Renal cortex interstitium (tissue), 11 donors: ENCODE data around the gene IRF8. TPM values are rescaled to one million over a fixed set of nuclear protein-coding genes. Genes with fewer than 3 reads are reported as not detected.
A peak's percentile ranks its signal among the peaks of the same experiment; 100 is the strongest.
"Not testable (repeated sequence)": the region's sequence is repeated elsewhere in the genome, so short reads cannot be mapped to it uniquely, and the experiment has no call there.

Experiments used
- DNase-seq, 11 donors: peaks; one replicate each; pipeline ENCODE4 v3.0.0-alpha.2; 2013; ENCODE audit warnings: low read depth in 9 of 11, low spot score in 4 of 11; ENCODE audit errors: extremely low read depth in 1 of 11
- polyA plus RNA-seq, 3 donors: library from polyadenylated mRNA; unstranded; fragments of 120-200 nt; gene quantifications; one replicate each; pipeline ENCODE4 v1.2.1, GENCODE V29; 2013; ENCODE audit not compliant: insufficient read length in 3 of 3

Gene IRF8
- polyA plus RNA-seq, 3 donors: 3.3 to 6.5 (median 5.8) TPM

DNA sequence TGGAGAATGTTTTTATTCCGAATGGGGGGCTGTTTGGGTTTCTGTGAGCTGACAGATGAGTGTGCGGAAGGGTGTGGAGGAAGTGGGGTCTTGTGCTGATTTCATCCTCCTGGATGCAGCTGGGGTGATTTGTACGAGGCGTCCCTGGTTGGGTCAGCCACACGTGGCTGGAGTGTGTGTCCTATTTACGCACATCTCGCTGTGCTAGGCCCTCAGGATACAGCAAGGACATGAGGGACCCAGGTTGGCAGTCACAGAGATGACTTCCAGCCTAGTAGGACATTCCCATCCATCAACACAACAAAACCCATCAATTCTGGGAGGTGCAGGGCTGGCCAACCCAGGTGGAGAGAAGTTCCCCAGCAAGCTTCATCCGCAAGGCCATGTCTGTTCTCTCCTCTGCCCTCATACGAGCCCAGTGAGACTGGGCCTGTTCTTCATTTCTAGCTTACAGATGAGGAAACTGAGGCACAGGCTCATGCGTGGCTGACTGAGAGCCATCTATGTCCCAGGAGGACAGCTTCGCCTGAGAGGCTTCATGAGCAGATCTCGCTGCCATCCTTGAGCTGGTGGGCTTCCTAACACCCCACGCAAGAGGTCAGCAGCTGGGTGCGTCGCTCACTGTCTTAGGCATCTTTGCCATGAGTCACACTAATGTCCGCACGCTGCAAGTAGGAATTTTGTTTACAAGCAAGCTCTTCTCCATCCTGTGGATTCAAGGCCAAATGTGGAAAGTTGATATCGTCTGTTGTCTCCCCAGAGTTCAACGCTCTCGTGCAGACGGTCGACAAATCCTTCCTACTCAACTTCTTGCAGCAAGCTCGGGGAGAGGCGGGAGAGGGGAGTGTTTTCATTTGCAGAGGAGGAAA lies 24.4 kb downstream of the IRF8 start:
- no peak for DNase-seq

DNA sequence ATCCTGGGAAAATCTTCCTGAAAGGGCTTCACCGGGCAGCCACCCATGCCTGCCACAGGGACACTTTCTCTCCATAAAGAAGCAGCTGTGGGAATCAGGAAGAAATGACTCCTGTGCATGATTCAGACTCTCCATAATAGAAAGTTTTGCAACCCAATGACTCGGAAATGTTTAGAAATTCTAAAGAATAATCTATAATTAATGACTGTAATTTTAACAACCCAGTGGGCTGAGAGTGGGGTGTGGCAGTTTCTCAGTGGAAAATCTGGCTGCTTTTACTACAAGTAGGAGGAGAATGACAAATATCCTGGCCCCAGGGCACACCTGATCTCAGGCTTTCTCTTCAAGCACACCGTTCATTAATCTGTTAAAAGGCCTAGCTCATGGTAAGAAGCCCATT lies 25.7 kb downstream of the IRF8 start:
- no peak for DNase-seq

GRCh38 chr16:85926370-85926769 lies 27.4 kb downstream of the IRF8 start:
- no peak for DNase-seq

DNA sequence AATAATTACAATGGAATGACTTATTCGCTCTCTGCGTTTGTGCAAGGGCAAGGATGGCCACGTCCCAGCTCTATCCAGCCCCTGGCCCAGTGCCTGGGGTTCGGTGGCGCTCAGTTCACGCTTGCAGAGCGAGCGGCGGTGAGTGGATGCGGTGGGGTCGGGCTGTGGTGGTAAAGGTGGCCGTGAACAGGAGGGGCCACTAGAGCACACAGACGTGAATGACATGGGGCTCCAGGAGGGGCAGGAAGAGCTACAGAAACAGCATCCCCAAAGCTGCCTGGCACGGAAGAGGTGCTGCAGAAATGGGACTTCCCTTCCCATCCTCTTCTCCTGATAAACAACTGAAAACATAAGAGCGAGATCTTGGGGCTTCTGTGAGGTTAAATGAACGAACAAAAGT lies 28.4 kb downstream of the IRF8 start:
- DNase-seq: no peak

DNA sequence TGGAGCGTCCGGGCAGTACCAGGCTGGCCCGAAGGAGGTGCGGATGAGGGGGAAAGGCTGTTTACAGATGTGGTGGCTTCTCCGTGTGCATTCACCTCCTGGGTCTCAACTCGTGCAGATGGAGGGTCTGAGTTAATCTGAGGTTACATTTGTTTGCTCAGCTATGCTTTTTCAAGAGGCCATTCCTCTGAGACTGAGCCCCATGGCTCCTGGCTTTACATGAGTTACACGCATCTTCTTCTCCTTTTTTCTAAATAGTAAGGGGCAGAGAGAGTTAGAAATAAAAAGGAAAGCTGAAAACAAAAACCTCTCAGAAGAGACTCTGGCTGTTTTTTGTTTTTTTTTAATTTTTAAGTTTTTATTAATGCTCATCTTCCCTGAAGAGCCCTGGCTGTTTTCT lies 29.0 kb downstream of the IRF8 start:
- no peak for DNase-seq

DNA sequence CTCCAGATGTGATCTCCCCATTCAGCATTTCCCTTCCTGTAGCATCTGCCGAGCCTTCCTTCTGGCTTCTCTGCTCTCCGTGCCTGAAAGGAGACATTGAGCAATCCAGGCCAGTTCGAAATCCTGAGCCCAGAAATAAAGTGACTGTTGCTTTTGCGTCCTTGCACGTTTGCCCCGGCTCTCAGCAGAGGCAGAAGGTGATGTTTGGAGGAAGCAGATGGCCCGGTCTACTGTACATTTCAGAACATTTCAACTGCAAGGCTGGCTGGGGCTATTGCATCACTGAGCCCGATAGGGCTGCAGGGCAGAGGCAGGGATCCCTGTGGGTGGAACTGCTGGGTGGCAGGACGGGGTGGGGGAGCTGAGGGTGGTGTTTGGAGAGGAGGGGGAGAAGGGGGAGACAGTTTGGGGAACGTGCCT lies 29.4 kb downstream of the IRF8 start:
- peak in 1 of 11 donors; percentile 33 for DNase-seq

DNA sequence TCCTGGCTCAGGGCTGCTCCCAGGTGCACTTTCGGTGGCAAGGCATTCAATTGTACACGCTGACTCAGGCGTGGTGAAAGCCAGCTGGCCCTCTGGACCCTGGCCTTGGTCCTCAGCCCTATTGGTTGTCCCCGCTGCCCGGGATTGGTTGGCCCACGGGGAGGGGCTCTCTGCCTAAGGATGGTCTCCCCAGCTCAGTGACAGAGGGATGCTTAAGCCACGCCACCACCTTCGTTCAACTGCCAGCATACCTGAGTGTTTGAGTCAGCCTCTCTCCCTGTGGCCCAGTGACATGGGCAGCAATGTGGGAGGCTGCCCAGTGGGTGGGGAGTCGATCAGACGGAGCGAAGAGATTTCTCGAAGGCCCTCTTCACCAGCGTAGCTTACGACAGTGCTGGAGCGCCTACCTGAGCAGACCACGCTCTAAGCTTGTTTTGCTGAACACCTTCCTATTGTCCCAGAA lies 30.3 kb downstream of the IRF8 start:
- no peak for DNase-seq

- DNase-seq: no peak
Observed at GRCh38 chr16:85930301-85930700, 31.3 kb downstream of the IRF8 start.

- DNase-seq: no peak
Observed at GRCh38 chr16:85931596-85932402, 32.8 kb downstream of the IRF8 start.

DNA sequence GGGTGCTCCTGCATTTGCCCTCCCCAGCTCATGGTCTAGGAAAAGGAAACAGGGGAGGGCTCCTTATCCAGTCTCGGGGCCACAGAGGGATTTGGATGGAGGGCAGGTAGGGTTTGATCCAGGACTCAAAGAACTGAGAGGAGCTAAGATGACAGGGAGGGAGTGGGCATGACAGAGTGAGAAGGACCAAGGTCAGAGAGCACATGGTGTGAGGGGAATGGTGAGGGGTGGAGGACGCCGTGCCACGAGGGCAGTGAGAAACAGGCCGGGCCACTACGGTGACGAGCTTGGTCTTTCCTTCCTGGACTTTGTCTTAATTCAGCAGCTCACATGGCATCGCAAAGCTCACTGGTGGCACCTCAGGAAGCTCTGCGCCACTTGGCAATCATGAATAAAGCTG lies 35.2 kb downstream of the IRF8 start:
- no peak for DNase-seq

DNA sequence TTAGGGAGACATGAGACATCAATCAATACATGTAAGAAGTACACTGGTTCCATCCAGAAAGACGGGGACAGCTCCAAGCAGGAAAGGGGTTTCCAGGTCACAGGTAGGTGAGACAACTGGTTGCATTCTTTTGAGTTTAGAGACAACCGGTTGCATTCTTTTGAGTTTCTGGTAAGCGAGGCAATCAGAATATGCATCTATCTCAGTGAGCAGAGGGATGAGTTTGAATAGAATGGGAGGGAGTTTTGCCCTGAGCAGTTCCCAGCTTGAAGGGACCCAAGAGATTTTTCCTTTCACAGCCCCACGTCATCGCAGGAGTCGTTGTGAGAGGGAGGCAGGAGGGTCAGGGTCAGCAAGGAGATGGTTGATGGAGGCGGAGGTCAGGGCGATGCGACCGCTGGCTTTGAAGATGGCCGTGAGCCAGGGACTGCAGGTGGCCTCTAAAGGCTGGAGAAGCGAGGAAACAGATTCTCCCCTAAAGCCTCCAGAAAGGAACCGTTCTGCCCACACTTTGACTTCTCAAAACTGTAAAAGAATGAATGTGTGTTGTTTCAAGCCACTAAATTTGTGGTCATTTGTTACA lies 36.5 kb downstream of the IRF8 start:
- DNase-seq: no peak

DNA sequence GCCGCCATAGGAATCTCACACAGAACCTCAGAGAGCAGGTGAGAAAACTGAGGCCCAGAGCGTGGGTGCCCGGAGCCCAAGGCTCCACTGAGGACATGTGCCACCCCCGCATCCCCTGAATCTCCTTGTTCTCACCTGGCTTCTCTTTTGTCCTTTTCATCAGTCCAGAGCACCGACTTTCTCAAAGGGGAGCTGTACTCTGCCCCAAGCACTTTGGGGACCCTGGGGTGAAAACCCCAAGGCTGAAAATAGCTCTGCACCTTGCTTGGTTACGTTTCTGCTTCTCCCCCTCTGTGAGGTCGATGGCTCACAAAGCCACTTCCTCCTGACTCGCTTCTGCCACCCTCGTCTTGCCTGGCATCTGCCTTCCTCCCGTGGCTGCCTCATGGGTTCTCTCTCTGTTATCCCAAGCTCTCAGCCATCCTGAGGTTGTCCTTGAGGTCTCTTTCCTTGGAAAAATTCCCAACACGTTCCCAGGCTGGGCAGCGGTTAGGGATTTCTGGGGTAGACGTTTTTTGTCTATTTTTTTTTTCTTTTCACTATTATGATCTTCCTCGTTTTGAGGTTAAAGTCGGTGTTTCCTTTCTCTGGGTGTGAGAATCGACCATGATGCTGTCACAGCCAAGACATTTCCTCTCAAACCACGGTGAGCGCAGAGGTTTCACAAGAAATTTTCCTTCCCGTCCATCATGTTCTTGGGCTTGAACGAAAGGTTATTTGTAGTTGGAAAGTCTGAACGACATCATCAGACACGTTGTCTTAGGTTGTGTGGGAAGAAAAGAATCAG lies 37.2 kb downstream of the IRF8 start:
- no peak for DNase-seq

- DNase-seq: no peak
Observed at GRCh38 chr16:85936816-85937215, 37.9 kb downstream of the IRF8 start.

- no peak for DNase-seq
Observed at GRCh38 chr16:85940214-85940613, 41.3 kb downstream of the IRF8 start.

DNA sequence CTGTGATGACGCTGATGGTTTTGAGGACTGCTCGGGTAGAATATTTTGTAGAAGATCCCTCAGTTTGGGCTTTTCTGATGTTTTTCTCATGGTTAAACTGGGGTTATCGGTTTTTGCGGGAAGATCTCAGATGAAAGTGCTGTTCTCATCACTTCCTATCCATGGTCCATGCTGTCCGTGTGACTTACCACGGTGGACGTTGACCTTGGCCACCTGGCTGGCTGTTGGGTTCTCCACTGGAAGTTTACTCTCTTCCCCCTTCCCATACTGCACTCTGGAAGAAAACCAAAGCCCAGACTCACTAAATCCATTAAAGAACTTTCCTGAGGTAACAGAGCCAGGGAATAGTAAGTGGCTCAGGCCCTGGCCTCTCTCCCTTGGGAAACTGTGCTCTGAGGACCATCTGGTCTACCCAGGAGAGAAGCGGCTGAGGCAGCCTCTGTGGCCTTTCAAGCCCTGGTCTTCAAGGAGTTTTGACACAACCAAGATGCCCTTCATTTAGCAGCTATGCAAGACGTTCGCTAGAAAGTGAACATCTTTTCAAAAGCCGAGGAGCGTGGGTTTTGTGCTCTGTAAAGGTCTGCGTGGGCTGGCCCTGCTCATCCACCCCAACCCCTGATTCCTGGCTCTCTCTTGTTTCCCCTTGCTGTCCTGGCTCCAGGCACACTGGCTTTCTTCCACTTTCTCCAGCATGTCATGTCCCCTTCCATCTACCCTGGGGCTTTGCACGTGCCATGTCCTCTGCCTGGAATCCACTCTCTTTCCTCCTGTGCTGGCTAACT lies 43.1 kb downstream of the IRF8 start:
- DNase-seq: no peak

GRCh38 chr16:85942659-85943058 lies 43.7 kb downstream of the IRF8 start:
- DNase-seq: not testable (repeated sequence)

DNA sequence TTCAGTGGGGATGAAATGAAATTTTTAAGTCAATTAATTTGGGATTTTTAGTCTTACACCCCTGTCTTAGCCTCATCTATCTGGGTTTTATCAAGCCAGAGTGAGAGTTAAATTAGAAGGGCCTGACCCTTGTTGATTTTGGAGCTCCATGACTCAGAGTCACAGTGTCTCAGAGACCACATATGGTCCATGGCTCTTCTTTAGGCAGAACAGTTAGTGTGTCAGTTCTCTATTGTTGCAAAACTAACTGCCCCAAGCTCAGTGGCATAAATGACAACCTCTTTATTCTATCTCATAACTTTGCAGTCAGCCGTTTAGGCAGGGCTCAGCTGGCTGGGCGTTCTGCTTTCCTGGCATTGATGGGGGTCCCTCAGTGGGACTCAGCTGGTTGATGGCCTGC lies 44.7 kb downstream of the IRF8 start:
- DNase-seq: no peak
